WTC11 (cell line): Measurements from ENCODE around the gene CIT. TPM values are rescaled to one million over a fixed set of nuclear protein-coding genes. Genes with fewer than 3 reads are reported as not detected.

ENCODE experiments used
- ATAC-seq: fragments of 200-7000 bp; cut with Tn5 transposase; 2 replicates; pipeline ENCODE4 v1.10.0; 2021; ENCODE audit warnings: mild to moderate bottlenecking, moderate library complexity
- CTCF ChIA-PET: fragments of 300-600 bp; sonication (Branson Sonifier 250); formaldehyde crosslinking; loops from one replicate; lab custom pipeline; 2021; ENCODE audit warnings: antibody characterized with exemption; lab: Charles Lee
- POLR2A ChIA-PET: fragments of 350-600 bp; sonication (Branson Sonifier 250); formaldehyde crosslinking; loops from one replicate; lab custom pipeline; 2021; ENCODE audit warnings: antibody characterized with exemption; lab: Charles Lee
- DNase-seq: peaks from one replicate; pipeline ENCODE4 v3.0.0; 2021; ENCODE audit warnings: low spot score
- H3K27ac Mint-ChIP-seq: 2 replicates; pipeline ENCODE4 v1.8.0; 2021; ENCODE audit warnings: mixed read lengths
- H3K27me3 Mint-ChIP-seq: 2 replicates; pipeline ENCODE4 v1.8.0; 2021; ENCODE audit warnings: low read depth, mild to moderate bottlenecking, moderate library complexity, mixed read lengths
- H3K36me3 Mint-ChIP-seq: 2 replicates; pipeline ENCODE4 v1.8.0; 2021; ENCODE audit warnings: mixed read lengths
- H3K4me1 Mint-ChIP-seq: 2 replicates; pipeline ENCODE4 v1.8.0; 2022; ENCODE audit warnings: mixed read lengths
- H3K4me3 Mint-ChIP-seq: 2 replicates; pipeline ENCODE4 v1.8.0; 2021; ENCODE audit warnings: mild to moderate bottlenecking, moderate library complexity, mixed read lengths
- H3K9me3 Mint-ChIP-seq: 2 replicates; pipeline ENCODE4 v1.8.0; 2021; ENCODE audit warnings: mixed read lengths
- FOXP1 ChIP-seq: sonication (generic); formaldehyde crosslinking; IDR thresholded peaks from 2 replicates; pipeline ENCODE4 v1.8.0; 2022; ENCODE audit warnings: missing genetic modification reagents, mild to moderate bottlenecking, moderate library complexity, borderline replicate concordance
- GABPB1 ChIP-seq: sonication (generic); formaldehyde crosslinking; IDR thresholded peaks from 2 replicates; pipeline ENCODE4 v1.8.1; 2023; ENCODE audit warnings: mild to moderate bottlenecking, missing genetic modification reagents
- GTF2I ChIP-seq: fragments of 250-450 bp; sonication (Bioruptor Pico); conservative IDR thresholded peaks from 2 replicates; pipeline ENCODE4 v1.4.0; 2021; ENCODE audit warnings: mild to moderate bottlenecking
- JAZF1 ChIP-seq: fragments of 250-450 bp; sonication (Bioruptor Pico); IDR thresholded peaks from 2 replicates; pipeline ENCODE4 v1.9.0; 2021; ENCODE audit warnings: moderate library complexity, mild to moderate bottlenecking, inconsistent platforms
- NFATC4 ChIP-seq: fragments of 250-450 bp; sonication (Bioruptor Pico); IDR thresholded peaks from 2 replicates; pipeline ENCODE4 v1.9.0; 2021; ENCODE audit warnings: mild to moderate bottlenecking
- NFYB ChIP-seq: sonication (generic); formaldehyde crosslinking; conservative IDR thresholded peaks from 2 replicates; pipeline ENCODE4 v1.8.0; 2022; ENCODE audit warnings: low read depth, missing genetic modification reagents
- RORB ChIP-seq: fragments of 250-450 bp; sonication (Bioruptor Pico); IDR thresholded peaks from 2 replicates; pipeline ENCODE4 v1.9.0; 2021; ENCODE audit warnings: mild to moderate bottlenecking
- TCF7 ChIP-seq: sonication (generic); formaldehyde crosslinking; IDR thresholded peaks from 2 replicates; pipeline ENCODE4 v1.8.0; 2022; ENCODE audit warnings: mild to moderate bottlenecking, low read depth, missing genetic modification reagents, moderate library complexity
- TEAD4 ChIP-seq: sonication (generic); formaldehyde crosslinking; IDR thresholded peaks from 2 replicates; pipeline ENCODE4 v1.8.0; 2022; ENCODE audit warnings: mild to moderate bottlenecking, missing genetic modification reagents
- ZBTB21 ChIP-seq: sonication (generic); formaldehyde crosslinking; IDR thresholded peaks from 2 replicates; pipeline ENCODE4 v1.8.1; 2023; ENCODE audit warnings: mild to moderate bottlenecking, missing genetic modification reagents, borderline replicate concordance
- ZNF219 ChIP-seq: sonication (generic); formaldehyde crosslinking; IDR thresholded peaks from 2 replicates; pipeline ENCODE4 v1.8.0; 2023; ENCODE audit warnings: missing genetic modification reagents, mild to moderate bottlenecking, borderline replicate concordance
- ZNF317 ChIP-seq: sonication (generic); formaldehyde crosslinking; IDR thresholded peaks from 2 replicates; pipeline ENCODE4 v1.8.1; 2023; ENCODE audit warnings: low read depth, mild to moderate bottlenecking, moderate library complexity, missing genetic modification reagents, borderline replicate concordance
- ZNF423 ChIP-seq: fragments of 250-450 bp; sonication (Bioruptor Pico); IDR thresholded peaks from 2 replicates; pipeline ENCODE4 v2.1.2; 2022; ENCODE audit warnings: mild to moderate bottlenecking, moderate library complexity
- total RNA-seq: library from RNA; stranded (reverse); gene quantifications from 3 replicates; pipeline ENCODE4 v1.2.3, GENCODE V29; 2021
- TF ChIP-seq, protein P1 (sequence below): fragments of 250-450 bp; sonication (Bioruptor Pico); IDR thresholded peaks from 2 replicates; pipeline ENCODE4 v2.1.2; 2022; ENCODE audit warnings: mild to moderate bottlenecking, moderate library complexity
- TF ChIP-seq, protein P2 (sequence below): fragments of 250-450 bp; sonication (Bioruptor Pico); IDR thresholded peaks from 2 replicates; pipeline ENCODE4 v1.9.0; 2021; ENCODE audit warnings: mild to moderate bottlenecking, borderline replicate concordance
- TF ChIP-seq, protein P3 (sequence below): sonication (generic); formaldehyde crosslinking; conservative IDR thresholded peaks from 2 replicates; pipeline ENCODE4 v1.8.1; 2023; ENCODE audit warnings: mild to moderate bottlenecking, low read depth, missing genetic modification reagents, moderate library complexity
- TF ChIP-seq, protein P4 (sequence below): sonication (generic); formaldehyde crosslinking; IDR thresholded peaks from 2 replicates; pipeline ENCODE4 v1.8.1; 2023; ENCODE audit warnings: mild to moderate bottlenecking, missing genetic modification reagents, moderate library complexity
- TF ChIP-seq, protein P5 (sequence below): sonication (generic); formaldehyde crosslinking; IDR thresholded peaks from 2 replicates; pipeline ENCODE4 v1.8.1; 2022; ENCODE audit warnings: low read depth, mild to moderate bottlenecking, moderate library complexity, missing genetic modification reagents, borderline replicate concordance

The CIT gene
- total RNA-seq, 1 experiment from 2014 or later: 65.4 TPM

DNA sequence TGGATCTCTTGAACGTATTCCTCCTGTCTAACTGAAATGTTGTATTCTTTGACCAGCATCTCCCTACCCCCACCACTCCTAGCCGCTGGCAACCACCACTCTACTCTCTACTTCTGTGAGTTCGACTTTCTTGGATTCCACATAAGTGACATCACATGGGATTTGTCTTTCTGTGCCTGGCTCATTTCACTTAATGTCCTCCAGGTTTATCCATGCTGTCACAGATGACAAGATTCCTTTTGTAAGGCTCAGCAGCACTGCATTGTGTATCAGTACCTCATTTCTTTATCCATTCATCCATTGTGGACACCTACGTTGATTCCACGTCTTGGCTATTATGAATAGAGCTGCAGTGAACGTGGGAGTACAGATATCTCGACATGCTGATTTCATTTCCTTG, 198.7 kb downstream of the CIT start:
- DNase-seq (no peak), ATAC-seq (no peak)
- TF ChIP-seq ZNF423 (no peak), RORB (no peak), TEAD4 (CRISPR knock-in tag) (no peak), ZNF219 (no peak), GABPB1 (CRISPR knock-in tag) (no peak), FOXP1 (CRISPR knock-in tag) (no peak), ZBTB21 (CRISPR knock-in tag) (no peak), TCF7 (CRISPR knock-in tag) (no peak), NFATC4 (CRISPR knock-in tag) (no peak), JAZF1 (CRISPR knock-in tag) (no peak)
- TF ChIP-seq, protein P1, sequence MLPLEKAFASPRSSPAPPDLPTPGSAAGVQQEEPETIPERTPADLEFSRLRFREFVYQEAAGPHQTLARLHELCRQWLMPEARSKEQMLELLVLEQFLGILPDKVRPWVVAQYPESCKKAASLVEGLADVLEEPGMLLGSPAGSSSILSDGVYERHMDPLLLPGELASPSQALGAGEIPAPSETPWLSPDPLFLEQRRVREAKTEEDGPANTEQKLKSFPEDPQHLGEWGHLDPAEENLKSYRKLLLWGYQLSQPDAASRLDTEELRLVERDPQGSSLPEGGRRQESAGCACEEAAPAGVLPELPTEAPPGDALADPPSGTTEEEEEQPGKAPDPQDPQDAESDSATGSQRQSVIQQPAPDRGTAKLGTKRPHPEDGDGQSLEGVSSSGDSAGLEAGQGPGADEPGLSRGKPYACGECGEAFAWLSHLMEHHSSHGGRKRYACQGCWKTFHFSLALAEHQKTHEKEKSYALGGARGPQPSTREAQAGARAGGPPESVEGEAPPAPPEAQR (CRISPR knock-in tag): no peak
- TF ChIP-seq, protein P2, sequence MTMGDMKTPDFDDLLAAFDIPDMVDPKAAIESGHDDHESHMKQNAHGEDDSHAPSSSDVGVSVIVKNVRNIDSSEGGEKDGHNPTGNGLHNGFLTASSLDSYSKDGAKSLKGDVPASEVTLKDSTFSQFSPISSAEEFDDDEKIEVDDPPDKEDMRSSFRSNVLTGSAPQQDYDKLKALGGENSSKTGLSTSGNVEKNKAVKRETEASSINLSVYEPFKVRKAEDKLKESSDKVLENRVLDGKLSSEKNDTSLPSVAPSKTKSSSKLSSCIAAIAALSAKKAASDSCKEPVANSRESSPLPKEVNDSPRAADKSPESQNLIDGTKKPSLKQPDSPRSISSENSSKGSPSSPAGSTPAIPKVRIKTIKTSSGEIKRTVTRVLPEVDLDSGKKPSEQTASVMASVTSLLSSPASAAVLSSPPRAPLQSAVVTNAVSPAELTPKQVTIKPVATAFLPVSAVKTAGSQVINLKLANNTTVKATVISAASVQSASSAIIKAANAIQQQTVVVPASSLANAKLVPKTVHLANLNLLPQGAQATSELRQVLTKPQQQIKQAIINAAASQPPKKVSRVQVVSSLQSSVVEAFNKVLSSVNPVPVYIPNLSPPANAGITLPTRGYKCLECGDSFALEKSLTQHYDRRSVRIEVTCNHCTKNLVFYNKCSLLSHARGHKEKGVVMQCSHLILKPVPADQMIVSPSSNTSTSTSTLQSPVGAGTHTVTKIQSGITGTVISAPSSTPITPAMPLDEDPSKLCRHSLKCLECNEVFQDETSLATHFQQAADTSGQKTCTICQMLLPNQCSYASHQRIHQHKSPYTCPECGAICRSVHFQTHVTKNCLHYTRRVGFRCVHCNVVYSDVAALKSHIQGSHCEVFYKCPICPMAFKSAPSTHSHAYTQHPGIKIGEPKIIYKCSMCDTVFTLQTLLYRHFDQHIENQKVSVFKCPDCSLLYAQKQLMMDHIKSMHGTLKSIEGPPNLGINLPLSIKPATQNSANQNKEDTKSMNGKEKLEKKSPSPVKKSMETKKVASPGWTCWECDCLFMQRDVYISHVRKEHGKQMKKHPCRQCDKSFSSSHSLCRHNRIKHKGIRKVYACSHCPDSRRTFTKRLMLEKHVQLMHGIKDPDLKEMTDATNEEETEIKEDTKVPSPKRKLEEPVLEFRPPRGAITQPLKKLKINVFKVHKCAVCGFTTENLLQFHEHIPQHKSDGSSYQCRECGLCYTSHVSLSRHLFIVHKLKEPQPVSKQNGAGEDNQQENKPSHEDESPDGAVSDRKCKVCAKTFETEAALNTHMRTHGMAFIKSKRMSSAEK (CRISPR knock-in tag): no peak
- TF ChIP-seq, protein P3, sequence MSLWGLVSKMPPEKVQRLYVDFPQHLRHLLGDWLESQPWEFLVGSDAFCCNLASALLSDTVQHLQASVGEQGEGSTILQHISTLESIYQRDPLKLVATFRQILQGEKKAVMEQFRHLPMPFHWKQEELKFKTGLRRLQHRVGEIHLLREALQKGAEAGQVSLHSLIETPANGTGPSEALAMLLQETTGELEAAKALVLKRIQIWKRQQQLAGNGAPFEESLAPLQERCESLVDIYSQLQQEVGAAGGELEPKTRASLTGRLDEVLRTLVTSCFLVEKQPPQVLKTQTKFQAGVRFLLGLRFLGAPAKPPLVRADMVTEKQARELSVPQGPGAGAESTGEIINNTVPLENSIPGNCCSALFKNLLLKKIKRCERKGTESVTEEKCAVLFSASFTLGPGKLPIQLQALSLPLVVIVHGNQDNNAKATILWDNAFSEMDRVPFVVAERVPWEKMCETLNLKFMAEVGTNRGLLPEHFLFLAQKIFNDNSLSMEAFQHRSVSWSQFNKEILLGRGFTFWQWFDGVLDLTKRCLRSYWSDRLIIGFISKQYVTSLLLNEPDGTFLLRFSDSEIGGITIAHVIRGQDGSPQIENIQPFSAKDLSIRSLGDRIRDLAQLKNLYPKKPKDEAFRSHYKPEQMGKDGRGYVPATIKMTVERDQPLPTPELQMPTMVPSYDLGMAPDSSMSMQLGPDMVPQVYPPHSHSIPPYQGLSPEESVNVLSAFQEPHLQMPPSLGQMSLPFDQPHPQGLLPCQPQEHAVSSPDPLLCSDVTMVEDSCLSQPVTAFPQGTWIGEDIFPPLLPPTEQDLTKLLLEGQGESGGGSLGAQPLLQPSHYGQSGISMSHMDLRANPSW (CRISPR knock-in tag): no peak
- CTCF ChIA-PET: interaction anchor here (4.0 kb wide), 1 partner anchor 36 kb away, joined by 12 read pairs; no protein-coding TSS in a partner anchor
- Mint-ChIP-seq H3K27me3 (no peaks in the 10 kb centered on the region), H3K9me3 (no peaks in the 10 kb centered on the region), H3K27ac (no peak overlapping the region), H3K4me3 (no peak overlapping the region), H3K4me1 (peaks cover 18% of the 10 kb centered on the region), H3K36me3 (peaks cover 75% of the 10 kb centered on the region)
- POLR2A ChIA-PET: no interaction called here

- Mint-ChIP-seq H3K36me3 (peaks cover 94% of the 10 kb centered on the region), H3K4me3 (no peak overlapping the region), H3K9me3 (no peaks in the 10 kb centered on the region), H3K27ac (no peak overlapping the region), H3K4me1 (peaks cover 12% of the 10 kb centered on the region), H3K27me3 (no peaks in the 10 kb centered on the region)
- TF ChIP-seq, protein P4, sequence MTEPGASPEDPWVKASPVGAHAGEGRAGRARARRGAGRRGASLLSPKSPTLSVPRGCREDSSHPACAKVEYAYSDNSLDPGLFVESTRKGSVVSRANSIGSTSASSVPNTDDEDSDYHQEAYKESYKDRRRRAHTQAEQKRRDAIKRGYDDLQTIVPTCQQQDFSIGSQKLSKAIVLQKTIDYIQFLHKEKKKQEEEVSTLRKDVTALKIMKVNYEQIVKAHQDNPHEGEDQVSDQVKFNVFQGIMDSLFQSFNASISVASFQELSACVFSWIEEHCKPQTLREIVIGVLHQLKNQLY (CRISPR knock-in tag): no peak
- TF ChIP-seq NFYB (CRISPR knock-in tag) (no peak), GTF2I (CRISPR knock-in tag) (no peak), ZNF317 (no peak)
- TF ChIP-seq, protein P5, sequence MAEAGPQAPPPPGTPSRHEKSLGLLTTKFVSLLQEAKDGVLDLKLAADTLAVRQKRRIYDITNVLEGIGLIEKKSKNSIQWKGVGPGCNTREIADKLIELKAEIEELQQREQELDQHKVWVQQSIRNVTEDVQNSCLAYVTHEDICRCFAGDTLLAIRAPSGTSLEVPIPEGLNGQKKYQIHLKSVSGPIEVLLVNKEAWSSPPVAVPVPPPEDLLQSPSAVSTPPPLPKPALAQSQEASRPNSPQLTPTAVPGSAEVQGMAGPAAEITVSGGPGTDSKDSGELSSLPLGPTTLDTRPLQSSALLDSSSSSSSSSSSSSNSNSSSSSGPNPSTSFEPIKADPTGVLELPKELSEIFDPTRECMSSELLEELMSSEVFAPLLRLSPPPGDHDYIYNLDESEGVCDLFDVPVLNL (CRISPR knock-in tag): no peak
- ATAC-seq: no peak
- ChIA-PET CTCF (interaction anchor here (1.1 to 4.0 kb wide), 3 partner anchors 9 to 34 kb away, joined by 6 to 12 read pairs (median 6); partner anchors contain the start of gene PRKAB1), POLR2A (no interaction called here)
- no peak for DNase-seq
These were observed 200.5 kb downstream of the CIT start for GRCh38 chr12:119676573-119676972.
